ENCODE results near the gene SERGEF. TPM values are rescaled to one million over a fixed set of nuclear protein-coding genes. Genes with fewer than 3 reads are reported as not detected.

SERGEF gene
- total and polyA plus RNA-seq, 4 donors = 12.0 to 17.9 (median 13.4) TPM

DNA sequence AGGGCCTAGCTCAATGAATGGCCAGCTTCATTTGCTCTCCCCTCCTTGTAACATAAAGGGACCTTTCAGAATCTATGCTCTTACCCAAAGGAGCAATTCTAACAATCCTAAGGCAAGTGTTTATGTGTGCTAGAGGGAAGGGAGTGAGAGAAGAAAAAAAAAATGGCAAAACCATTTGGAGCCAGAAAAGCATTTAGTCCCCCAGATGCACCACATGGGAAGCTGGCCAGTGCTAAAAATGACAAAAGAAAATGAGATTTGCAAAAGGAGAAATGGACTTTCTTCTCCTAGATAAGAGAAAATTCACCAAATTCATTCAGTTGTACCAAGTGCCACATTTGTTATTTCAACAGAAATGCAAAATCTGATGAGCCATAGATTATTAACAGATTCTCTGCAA is 52.8 kb downstream of the SERGEF start:
- TF ChIP-seq RAD21 (IDR thresholded peaks at IDR 0.05) (no peak), EGR1 (IDR thresholded peaks at IDR 0.05; ENCODE audit: low read depth in 2 of 2) (no peak), GABPA (IDR thresholded peaks at IDR 0.05 in 1 of 2, conservative IDR thresholded peaks at IDR 0.05 in 1 of 2) (no peak)
- TF ChIP-seq, protein P1, sequence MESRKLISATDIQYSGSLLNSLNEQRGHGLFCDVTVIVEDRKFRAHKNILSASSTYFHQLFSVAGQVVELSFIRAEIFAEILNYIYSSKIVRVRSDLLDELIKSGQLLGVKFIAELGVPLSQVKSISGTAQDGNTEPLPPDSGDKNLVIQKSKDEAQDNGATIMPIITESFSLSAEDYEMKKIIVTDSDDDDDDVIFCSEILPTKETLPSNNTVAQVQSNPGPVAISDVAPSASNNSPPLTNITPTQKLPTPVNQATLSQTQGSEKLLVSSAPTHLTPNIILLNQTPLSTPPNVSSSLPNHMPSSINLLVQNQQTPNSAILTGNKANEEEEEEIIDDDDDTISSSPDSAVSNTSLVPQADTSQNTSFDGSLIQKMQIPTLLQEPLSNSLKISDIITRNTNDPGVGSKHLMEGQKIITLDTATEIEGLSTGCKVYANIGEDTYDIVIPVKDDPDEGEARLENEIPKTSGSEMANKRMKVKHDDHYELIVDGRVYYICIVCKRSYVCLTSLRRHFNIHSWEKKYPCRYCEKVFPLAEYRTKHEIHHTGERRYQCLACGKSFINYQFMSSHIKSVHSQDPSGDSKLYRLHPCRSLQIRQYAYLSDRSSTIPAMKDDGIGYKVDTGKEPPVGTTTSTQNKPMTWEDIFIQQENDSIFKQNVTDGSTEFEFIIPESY (IDR thresholded peaks at IDR 0.05) = no peak
- H3K36me3 ChIP-seq (ENCODE audit: control insufficient read depth in 4 of 4, insufficient read depth in 3 of 4, low read depth in 1 of 4, low read length in 3 of 4) = peaks cover 0 to 9% (median 1%) of the 10 kb centered on the region in 4 donors
- no peak overlapping the region for H3K27ac ChIP-seq (ENCODE audit: low read depth in 1 of 2, low read length in 2 of 2)
- no peak for DNase-seq (ENCODE audit: low spot score)
- H3K9me3 ChIP-seq (ENCODE audit: control insufficient read depth in 4 of 4, low read length in 3 of 4) = no peaks in the 10 kb centered on the region
- H3K4me1 ChIP-seq (ENCODE audit: control insufficient read depth in 4 of 4, insufficient read depth in 4 of 4, low read length in 3 of 4) = peaks cover 0 to 2% (median under 1%) of the 10 kb centered on the region in 4 donors
- no peaks in the 10 kb centered on the region for H3K27me3 ChIP-seq (ENCODE audit: control insufficient read depth in 4 of 4, insufficient read depth in 4 of 4, low read length in 3 of 4)
- no peak overlapping the region for H3K4me3 ChIP-seq (ENCODE audit: low read depth in 1 of 3, low read length in 3 of 3)
- no peak overlapping the region for H3K9ac ChIP-seq (ENCODE audit: low read depth in 1 of 2, low read length in 2 of 2)

DNA sequence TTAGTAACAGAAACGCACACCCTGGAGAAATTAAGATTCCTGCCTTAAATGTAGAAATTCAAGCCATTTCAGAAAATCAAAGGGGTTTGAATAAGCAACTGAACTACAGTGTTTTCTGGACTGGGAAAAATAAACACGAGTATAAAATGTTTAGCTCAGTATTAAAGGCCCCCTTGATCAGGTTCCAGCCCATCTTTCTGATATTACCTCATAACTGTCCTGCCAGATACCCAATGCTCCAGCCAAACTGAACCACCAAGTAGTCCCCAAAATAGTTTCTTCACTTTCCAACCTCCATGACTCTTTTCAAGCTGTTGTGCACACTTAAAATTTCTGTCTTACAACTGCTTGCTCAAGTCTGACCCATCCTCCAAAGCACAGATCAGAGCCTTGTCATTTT is 54.4 kb downstream of the SERGEF start:
- 89% methylated on average over 2 of the region's 2 CpGs for WGBS
- peaks cover 6 to 18% (median 13%) of the 10 kb centered on the region in 4 donors for H3K4me1 ChIP-seq (ENCODE audit: control insufficient read depth in 4 of 4, insufficient read depth in 4 of 4, low read length in 3 of 4)
- H3K9me3 ChIP-seq (ENCODE audit: control insufficient read depth in 4 of 4, low read length in 3 of 4) = no peaks in the 10 kb centered on the region
- no peak for DNase-seq (ENCODE audit: low spot score)
- no peak overlapping the region for H3K27ac ChIP-seq (ENCODE audit: low read depth in 1 of 2, low read length in 2 of 2)
- no peak overlapping the region for H3K9ac ChIP-seq (ENCODE audit: low read depth in 1 of 2, low read length in 2 of 2)
- H3K4me3 ChIP-seq (ENCODE audit: low read depth in 1 of 3, low read length in 3 of 3) = no peak overlapping the region
- H3K27me3 ChIP-seq (ENCODE audit: control insufficient read depth in 4 of 4, insufficient read depth in 4 of 4, low read length in 3 of 4) = no peaks in the 10 kb centered on the region
- peaks cover 0 to 9% (median 1%) of the 10 kb centered on the region in 4 donors for H3K36me3 ChIP-seq (ENCODE audit: control insufficient read depth in 4 of 4, insufficient read depth in 3 of 4, low read depth in 1 of 4, low read length in 3 of 4)
- TF ChIP-seq, protein P2, sequence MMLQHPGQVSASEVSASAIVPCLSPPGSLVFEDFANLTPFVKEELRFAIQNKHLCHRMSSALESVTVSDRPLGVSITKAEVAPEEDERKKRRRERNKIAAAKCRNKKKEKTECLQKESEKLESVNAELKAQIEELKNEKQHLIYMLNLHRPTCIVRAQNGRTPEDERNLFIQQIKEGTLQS (IDR thresholded peaks at IDR 0.05) = no peak
- TF ChIP-seq, protein P3, sequence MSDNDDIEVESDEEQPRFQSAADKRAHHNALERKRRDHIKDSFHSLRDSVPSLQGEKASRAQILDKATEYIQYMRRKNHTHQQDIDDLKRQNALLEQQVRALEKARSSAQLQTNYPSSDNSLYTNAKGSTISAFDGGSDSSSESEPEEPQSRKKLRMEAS (IDR thresholded peaks at IDR 0.05) = no peak
- TF ChIP-seq FOXA2 (IDR thresholded peaks at IDR 0.05) (no peak), HNF4A (conservative IDR thresholded peaks at IDR 0.05) (no peak), JUND (IDR thresholded peaks at IDR 0.05) (no peak), HNF4G (IDR thresholded peaks at IDR 0.05) (no peak), SP1 (IDR thresholded peaks at IDR 0.05) (no peak), GABPA (IDR thresholded peaks at IDR 0.05 in 1 of 2, conservative IDR thresholded peaks at IDR 0.05 in 1 of 2) (no peak), CTCF (IDR thresholded peaks at IDR 0.05; ENCODE audit: low read depth, low read length, missing input control) (no peak), NR2F2 (IDR thresholded peaks at IDR 0.05) (no peak), YY1 (IDR thresholded peaks at IDR 0.05) (no peak), RXRA (IDR thresholded peaks at IDR 0.05) (no peak), EGR1 (IDR thresholded peaks at IDR 0.05; ENCODE audit: low read depth in 2 of 2) (no peak), RAD21 (IDR thresholded peaks at IDR 0.05) (no peak), FOXA1 (IDR thresholded peaks at IDR 0.05) (no peak), REST (IDR thresholded peaks at IDR 0.05) (no peak)
- TF ChIP-seq, protein P1 (IDR thresholded peaks at IDR 0.05) = no peak
